ENCODE measurements around the gene SLC9A9.

Gene SLC9A9

DNA sequence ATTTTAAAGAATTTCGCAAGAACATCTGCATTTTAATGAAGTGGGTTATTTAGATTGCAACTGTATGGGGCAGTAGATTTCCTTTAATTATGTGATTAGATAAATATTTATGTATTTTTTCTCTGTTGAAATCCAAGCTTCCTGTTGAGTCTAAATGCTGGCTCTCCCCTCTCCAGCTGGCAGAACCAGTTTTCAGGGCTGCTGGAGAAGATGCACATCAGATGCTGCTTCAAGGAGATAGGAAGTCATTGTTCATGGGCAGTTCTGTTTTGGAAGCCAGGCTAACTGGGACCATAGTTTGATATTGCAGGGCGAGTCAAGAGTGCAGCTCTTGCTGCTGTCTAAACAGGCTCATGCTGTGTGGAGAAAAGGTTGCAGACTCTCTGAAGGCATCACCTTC, 97.4 kb downstream of the SLC9A9 start:
- Histone ChIP-seq H2AFZ (ENCODE audit: low read length) (no peak overlapping the region), H3K27ac (ENCODE audit: low read length) (no peak overlapping the region), H3K4me1 (ENCODE audit: low read length) (no peaks in the 10 kb centered on the region), H3K36me3 (replicated peaks; ENCODE audit: insufficient read depth, low read length) (no peaks in the 10 kb centered on the region), H3K27me3 (replicated peaks; ENCODE audit: insufficient read depth, low read length) (no peaks in the 10 kb centered on the region), H3F3A (ENCODE audit: insufficient read depth, low read length) (no peaks in the 10 kb centered on the region), H3K4me3 (ENCODE audit: low read length) (no peak overlapping the region), H3K9me2 (replicated peaks; ENCODE audit: insufficient read depth, low read length) (no peaks in the 10 kb centered on the region), H3K79me2 (ENCODE audit: low read length) (no peaks in the 10 kb centered on the region), H4K20me1 (ENCODE audit: insufficient read depth, low read length) (no peaks in the 10 kb centered on the region), H3K4me2 (ENCODE audit: low read depth, low read length) (no peak overlapping the region), H3K9me3 (replicated peaks; ENCODE audit: insufficient read depth, low read length) (no peaks in the 10 kb centered on the region), H3K9ac (ENCODE audit: low read length) (no peak overlapping the region)
- TF ChIP-seq, protein P1, sequence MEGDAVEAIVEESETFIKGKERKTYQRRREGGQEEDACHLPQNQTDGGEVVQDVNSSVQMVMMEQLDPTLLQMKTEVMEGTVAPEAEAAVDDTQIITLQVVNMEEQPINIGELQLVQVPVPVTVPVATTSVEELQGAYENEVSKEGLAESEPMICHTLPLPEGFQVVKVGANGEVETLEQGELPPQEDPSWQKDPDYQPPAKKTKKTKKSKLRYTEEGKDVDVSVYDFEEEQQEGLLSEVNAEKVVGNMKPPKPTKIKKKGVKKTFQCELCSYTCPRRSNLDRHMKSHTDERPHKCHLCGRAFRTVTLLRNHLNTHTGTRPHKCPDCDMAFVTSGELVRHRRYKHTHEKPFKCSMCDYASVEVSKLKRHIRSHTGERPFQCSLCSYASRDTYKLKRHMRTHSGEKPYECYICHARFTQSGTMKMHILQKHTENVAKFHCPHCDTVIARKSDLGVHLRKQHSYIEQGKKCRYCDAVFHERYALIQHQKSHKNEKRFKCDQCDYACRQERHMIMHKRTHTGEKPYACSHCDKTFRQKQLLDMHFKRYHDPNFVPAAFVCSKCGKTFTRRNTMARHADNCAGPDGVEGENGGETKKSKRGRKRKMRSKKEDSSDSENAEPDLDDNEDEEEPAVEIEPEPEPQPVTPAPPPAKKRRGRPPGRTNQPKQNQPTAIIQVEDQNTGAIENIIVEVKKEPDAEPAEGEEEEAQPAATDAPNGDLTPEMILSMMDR (IDR thresholded peaks at IDR 0.05; ENCODE audit: low read length): no peak
- TF ChIP-seq EZH2 (optimal IDR thresholded peaks at IDR 0.05; ENCODE audit: low read depth, low read length) (no peak), EZH2phosphoT487 (IDR thresholded peaks at IDR 0.05; ENCODE audit: low read length) (no peak)
- DNase-seq: no peak

DNA sequence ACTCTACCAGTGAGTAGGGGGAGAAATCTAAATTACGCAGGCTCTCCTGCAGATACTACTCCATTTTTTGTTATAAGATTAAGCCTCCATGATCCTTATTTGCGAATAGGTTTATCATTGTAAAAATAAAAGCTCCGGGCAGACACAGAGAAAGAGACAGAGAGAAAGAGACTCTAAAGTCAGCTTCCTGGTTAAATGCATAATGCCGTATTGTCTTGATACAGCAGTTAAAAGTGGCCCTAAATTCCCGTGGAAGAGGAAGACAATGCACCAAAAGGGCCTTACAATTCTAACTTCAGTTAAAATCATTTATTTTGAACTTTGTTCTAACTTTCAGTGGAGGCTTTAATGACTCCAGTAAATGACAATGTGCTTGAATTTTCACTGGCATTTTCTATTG, 98.3 kb downstream of the SLC9A9 start:
- no peaks in the 10 kb centered on the region for H3K27me3 ChIP-seq (replicated peaks; ENCODE audit: insufficient read depth, low read length)
- H3K4me2 ChIP-seq (ENCODE audit: low read depth, low read length): no peak overlapping the region
- H3K4me3 ChIP-seq (ENCODE audit: low read length): no peak overlapping the region
- H4K20me1 ChIP-seq (ENCODE audit: insufficient read depth, low read length): no peaks in the 10 kb centered on the region
- no peaks in the 10 kb centered on the region for H3K4me1 ChIP-seq (ENCODE audit: low read length)
- no peaks in the 10 kb centered on the region for H3K9me3 ChIP-seq (replicated peaks; ENCODE audit: insufficient read depth, low read length)
- no peak overlapping the region for H3K9ac ChIP-seq (ENCODE audit: low read length)
- H3K79me2 ChIP-seq (ENCODE audit: low read length): no peaks in the 10 kb centered on the region
- no peak overlapping the region for H2AFZ ChIP-seq (ENCODE audit: low read length)
- H3K27ac ChIP-seq (ENCODE audit: low read length): no peak overlapping the region
- no peak for DNase-seq
- H3K36me3 ChIP-seq (replicated peaks; ENCODE audit: insufficient read depth, low read length): no peaks in the 10 kb centered on the region
- H3K9me2 ChIP-seq (replicated peaks; ENCODE audit: insufficient read depth, low read length): no peaks in the 10 kb centered on the region
- no peaks in the 10 kb centered on the region for H3F3A ChIP-seq (ENCODE audit: insufficient read depth, low read length)
- no peak for TF ChIP-seq EZH2 (optimal IDR thresholded peaks at IDR 0.05; ENCODE audit: low read depth, low read length)

DNA sequence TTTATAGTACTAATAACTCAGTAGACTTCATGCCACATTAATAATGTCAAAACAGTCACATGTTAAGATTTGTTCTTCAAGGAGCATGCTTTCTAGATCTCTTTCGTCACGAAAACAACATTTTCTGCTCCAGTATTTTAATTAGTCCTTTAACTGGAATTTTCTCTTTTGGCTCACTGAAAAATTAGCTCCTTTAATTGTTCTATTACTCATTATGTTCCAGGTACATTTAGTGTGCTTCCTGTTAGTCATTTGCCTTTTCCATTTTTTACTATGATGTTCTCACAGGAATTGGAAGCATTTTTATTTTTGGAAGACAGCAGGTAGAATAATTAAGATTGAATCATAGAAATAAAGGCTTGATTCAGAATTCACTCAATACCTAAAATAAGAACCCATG, 111.2 kb downstream of the SLC9A9 start:
- no peak for TF ChIP-seq EZH2 (optimal IDR thresholded peaks at IDR 0.05; ENCODE audit: low read depth, low read length)
- TF ChIP-seq EZH2phosphoT487 (IDR thresholded peaks at IDR 0.05; ENCODE audit: low read length): no peak
- TF ChIP-seq, protein P1 (IDR thresholded peaks at IDR 0.05; ENCODE audit: low read length): no peak
- H3K9me2 ChIP-seq (replicated peaks; ENCODE audit: insufficient read depth, low read length): no peaks in the 10 kb centered on the region
- H3K4me2 ChIP-seq (ENCODE audit: low read depth, low read length): no peak overlapping the region
- H3K9me3 ChIP-seq (replicated peaks; ENCODE audit: insufficient read depth, low read length): no peaks in the 10 kb centered on the region
- no peaks in the 10 kb centered on the region for H3F3A ChIP-seq (ENCODE audit: insufficient read depth, low read length)
- no peaks in the 10 kb centered on the region for H3K4me1 ChIP-seq (ENCODE audit: low read length)
- no peak overlapping the region for H3K27ac ChIP-seq (ENCODE audit: low read length)
- H3K4me3 ChIP-seq (ENCODE audit: low read length): no peak overlapping the region
- no peaks in the 10 kb centered on the region for H3K36me3 ChIP-seq (replicated peaks; ENCODE audit: insufficient read depth, low read length)
- no peak overlapping the region for H3K9ac ChIP-seq (ENCODE audit: low read length)
- H2AFZ ChIP-seq (ENCODE audit: low read length): no peak overlapping the region
- H4K20me1 ChIP-seq (ENCODE audit: insufficient read depth, low read length): no peaks in the 10 kb centered on the region
- DNase-seq: no peak
- H3K27me3 ChIP-seq (replicated peaks; ENCODE audit: insufficient read depth, low read length): no peaks in the 10 kb centered on the region
- no peaks in the 10 kb centered on the region for H3K79me2 ChIP-seq (ENCODE audit: low read length)

DNA sequence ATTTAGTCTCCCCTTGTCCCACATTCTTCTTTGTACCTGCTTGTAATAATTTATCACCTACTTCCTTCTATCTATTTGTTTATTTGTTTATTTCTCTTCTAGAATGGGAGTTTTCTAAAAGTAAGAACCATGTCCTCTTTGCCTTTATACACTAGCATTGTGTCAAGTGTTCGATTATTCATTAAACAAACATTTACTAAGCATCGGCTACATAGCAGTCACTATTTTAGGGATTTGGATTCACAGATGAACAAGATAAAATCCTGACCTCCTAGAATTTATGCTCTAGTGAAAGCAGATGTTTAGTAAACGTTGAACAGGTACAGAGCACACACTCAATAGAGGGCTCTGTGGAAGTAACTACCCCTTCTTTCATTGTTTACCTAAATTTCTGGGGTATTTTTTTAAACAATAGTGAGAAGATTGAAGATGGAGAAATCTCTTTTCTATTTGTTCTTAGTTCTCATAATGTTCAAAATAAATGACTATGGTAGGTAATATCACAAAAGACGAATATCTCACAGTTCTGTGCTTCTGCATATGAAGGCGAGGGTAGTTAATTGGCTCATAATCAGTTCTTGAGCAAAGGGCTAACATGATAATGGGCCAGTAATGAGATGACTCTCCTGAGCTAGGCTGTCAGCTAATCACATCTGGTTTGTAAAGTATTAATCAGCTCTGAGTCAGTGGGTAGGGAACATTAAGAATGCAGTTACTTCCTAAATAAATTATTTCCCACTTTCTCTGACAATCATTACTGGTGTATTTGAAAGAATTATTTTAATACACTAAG, 111.9 kb downstream of the SLC9A9 start:
- no peaks in the 10 kb centered on the region for H3K36me3 ChIP-seq (replicated peaks; ENCODE audit: insufficient read depth, low read length)
- no peak overlapping the region for H3K4me3 ChIP-seq (ENCODE audit: low read length)
- H3K4me1 ChIP-seq (ENCODE audit: low read length): no peaks in the 10 kb centered on the region
- H4K20me1 ChIP-seq (ENCODE audit: insufficient read depth, low read length): no peaks in the 10 kb centered on the region
- H3K27me3 ChIP-seq (replicated peaks; ENCODE audit: insufficient read depth, low read length): no peaks in the 10 kb centered on the region
- H3K9ac ChIP-seq (ENCODE audit: low read length): no peak overlapping the region
- H3K4me2 ChIP-seq (ENCODE audit: low read depth, low read length): no peak overlapping the region
- H3K9me3 ChIP-seq (replicated peaks; ENCODE audit: insufficient read depth, low read length): no peaks in the 10 kb centered on the region
- no peaks in the 10 kb centered on the region for H3K79me2 ChIP-seq (ENCODE audit: low read length)
- H3K9me2 ChIP-seq (replicated peaks; ENCODE audit: insufficient read depth, low read length): no peaks in the 10 kb centered on the region
- no peak overlapping the region for H3K27ac ChIP-seq (ENCODE audit: low read length)
- no peaks in the 10 kb centered on the region for H3F3A ChIP-seq (ENCODE audit: insufficient read depth, low read length)
- TF ChIP-seq, protein P1 (IDR thresholded peaks at IDR 0.05; ENCODE audit: low read length): no peak
- no peak for TF ChIP-seq EZH2 (optimal IDR thresholded peaks at IDR 0.05; ENCODE audit: low read depth, low read length)
- no peak for TF ChIP-seq EZH2phosphoT487 (IDR thresholded peaks at IDR 0.05; ENCODE audit: low read length)
- no peak for DNase-seq
- no peak overlapping the region for H2AFZ ChIP-seq (ENCODE audit: low read length)
